ENCODE data around the gene ORM1. TPM values are rescaled to one million over a fixed set of nuclear protein-coding genes. Genes with fewer than 3 reads are reported as not detected.

The ORM1 gene
- total and polyA plus RNA-seq, 10 of the 15 experiments (the other 5 are each of a cell fraction or from before 2014, with no cell fraction given), result 4.4 TPM; not detected in 9

DNA sequence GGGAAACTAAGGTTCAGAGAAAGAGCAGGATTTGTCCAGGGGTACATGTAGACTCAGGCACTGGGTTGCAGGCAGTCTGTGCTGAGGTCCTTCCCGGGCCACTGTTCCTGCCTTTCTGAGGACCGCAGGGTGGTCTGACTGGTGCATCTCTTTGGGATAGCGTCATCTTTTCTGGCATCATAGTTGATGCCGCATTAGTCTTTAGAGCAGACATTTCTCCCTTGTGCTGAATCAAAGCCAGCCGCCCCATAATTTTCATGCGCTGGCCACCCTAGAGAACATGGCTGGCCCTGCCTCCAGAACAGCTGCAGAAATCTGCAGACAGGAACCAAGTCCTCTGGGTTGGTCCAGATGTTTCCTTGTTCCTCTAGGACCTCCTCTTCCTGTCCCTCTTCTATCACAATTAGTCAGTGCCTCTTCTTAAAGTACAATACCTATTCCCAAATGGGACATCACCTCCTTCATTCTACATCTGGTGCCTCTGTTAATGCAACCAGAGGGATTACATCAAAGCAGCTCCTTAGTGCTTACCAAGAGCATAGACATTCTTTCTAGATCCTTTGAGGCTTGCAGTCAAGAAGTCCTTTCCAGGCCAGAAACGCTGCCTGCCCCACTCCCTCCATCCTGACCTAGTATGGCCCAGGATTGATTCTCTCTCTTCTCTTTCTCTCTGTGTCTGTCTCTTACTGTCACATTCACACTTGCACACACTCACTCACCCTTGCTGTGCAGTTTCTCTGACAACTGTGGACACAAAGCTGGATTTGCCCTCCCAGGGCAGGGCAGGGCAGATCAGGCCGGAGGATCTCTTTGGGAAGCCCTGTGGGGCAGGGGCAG, 42.0 kb upstream of the ORM1 start:
- ChIA-PET SMC1A (ENCODE audit: uncharacterized antibody, unreplicated experiment) (no interaction called here), RAD21 (ENCODE audit: unreplicated experiment) (no interaction called here), CTCF (interaction anchor here (2.9 kb wide), 1 partner anchor 10 kb away, joined by 18 read pairs; no protein-coding TSS in a partner anchor), POLR2A (no interaction called here)
- Histone ChIP-seq H3K27ac (ENCODE audit: control insufficient read depth, insufficient read depth) (no peak overlapping the region), H3K27me3 (replicated peaks in 1 of 2; ENCODE audit: control insufficient read depth in 2 of 2, insufficient read depth in 2 of 2, low read length in 1 of 2) (peaks cover 0 to 5% of the 10 kb centered on the region in 2 experiments; a peak in 1 of 4 replicates), H3K4me2 (ENCODE audit: control insufficient read depth, insufficient read depth) (no peak overlapping the region), H3K9me3 (replicated peaks; ENCODE audit: control insufficient read depth, insufficient read depth, low read length) (no peaks in the 10 kb centered on the region), H3K4me1 (ENCODE audit: control insufficient read depth, insufficient read depth, low read length) (no peaks in the 10 kb centered on the region), H3K4me3 (no peak overlapping the region), H2AFZ (ENCODE audit: control insufficient read depth, low read depth, low read length) (no peak overlapping the region), H3K79me2 (ENCODE audit: control insufficient read depth, insufficient read depth, low read length) (no peaks in the 10 kb centered on the region), H4K20me1 (ENCODE audit: control insufficient read depth, insufficient read depth) (no peaks in the 10 kb centered on the region), H3K9ac (ENCODE audit: control insufficient read depth, insufficient read depth, low read length) (no peak overlapping the region), H3K36me3 (ENCODE audit: control insufficient read depth in 2 of 2, insufficient read depth in 2 of 2, low read length in 1 of 2) (no peaks in the 10 kb centered on the region)
- intact Hi-C loops (cut with micrococcal nuclease; ENCODE audit: unreplicated experiment) (no loop called here), in situ Hi-C loops (cut with MboI) (loop anchor here (10.0 to 25.0 kb wide), 2 partner anchors 126 to 194 kb away; partner anchors contain the start of genes AMBP, COL27A1 and KIF12)
- no peak for DNase-seq (ENCODE audit: low read depth, low spot score)
- TF ChIP-seq BMI1 (IDR thresholded peaks at IDR 0.05; ENCODE audit: borderline replicate concordance) (no peak), HDGF (IDR thresholded peaks at IDR 0.05) (no peak), FOXM1 (IDR thresholded peaks at IDR 0.05; ENCODE audit: low read depth, low read length) (no peak), NBN (IDR thresholded peaks at IDR 0.05) (no peak), ZNF207 (IDR thresholded peaks at IDR 0.05; ENCODE audit: borderline replicate concordance) (no peak), RCOR1 (conservative IDR thresholded peaks at IDR 0.05; ENCODE audit: low read depth, low read length) (no peak), SIX5 (IDR thresholded peaks at IDR 0.05; ENCODE audit: low read depth, low read length, severe bottlenecking) (no peak), NRF1 (conservative IDR thresholded peaks at IDR 0.05; ENCODE audit: low read depth, low read length) (no peak), SMAD5 (IDR thresholded peaks at IDR 0.05; ENCODE audit: low read depth) (no peak), SMARCA5 (IDR thresholded peaks at IDR 0.05) (no peak), BHLHE40 (IDR thresholded peaks at IDR 0.05; ENCODE audit: borderline replicate concordance in 1 of 2, low read depth in 2 of 2, low read length in 1 of 2) (no peak), ZNF24 (IDR thresholded peaks at IDR 0.05) (no peak)
- TF ChIP-seq, protein P1, sequence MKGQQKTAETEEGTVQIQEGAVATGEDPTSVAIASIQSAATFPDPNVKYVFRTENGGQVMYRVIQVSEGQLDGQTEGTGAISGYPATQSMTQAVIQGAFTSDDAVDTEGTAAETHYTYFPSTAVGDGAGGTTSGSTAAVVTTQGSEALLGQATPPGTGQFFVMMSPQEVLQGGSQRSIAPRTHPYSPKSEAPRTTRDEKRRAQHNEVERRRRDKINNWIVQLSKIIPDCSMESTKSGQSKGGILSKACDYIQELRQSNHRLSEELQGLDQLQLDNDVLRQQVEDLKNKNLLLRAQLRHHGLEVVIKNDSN (IDR thresholded peaks at IDR 0.05; ENCODE audit: borderline replicate concordance, extremely low read length, insufficient read depth, low read depth, low read length), result no peak
- TF ChIP-seq, protein P2, sequence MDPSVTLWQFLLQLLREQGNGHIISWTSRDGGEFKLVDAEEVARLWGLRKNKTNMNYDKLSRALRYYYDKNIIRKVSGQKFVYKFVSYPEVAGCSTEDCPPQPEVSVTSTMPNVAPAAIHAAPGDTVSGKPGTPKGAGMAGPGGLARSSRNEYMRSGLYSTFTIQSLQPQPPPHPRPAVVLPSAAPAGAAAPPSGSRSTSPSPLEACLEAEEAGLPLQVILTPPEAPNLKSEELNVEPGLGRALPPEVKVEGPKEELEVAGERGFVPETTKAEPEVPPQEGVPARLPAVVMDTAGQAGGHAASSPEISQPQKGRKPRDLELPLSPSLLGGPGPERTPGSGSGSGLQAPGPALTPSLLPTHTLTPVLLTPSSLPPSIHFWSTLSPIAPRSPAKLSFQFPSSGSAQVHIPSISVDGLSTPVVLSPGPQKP (IDR thresholded peaks at IDR 0.05; ENCODE audit: low read depth, low read length), result no peak
- no TSS peak for BruUV-seq (replicated peaks)
- no peak for FAIRE-seq
- WGBS (ENCODE audit: insufficient coverage, insufficient replicate concordance, low lambda C conversion rate, missing lambda C conversion rate), result 56% methylated on average over 8 of the region's 8 CpGs
- no peak for ATAC-seq

Data from GM12878 (cell line).